Caki2 (cell line): ENCODE results near the gene BMERB1. TPM values are rescaled to one million over a fixed set of nuclear protein-coding genes. Genes with fewer than 3 reads are reported as not detected.

Experiments used
- DNase-seq: peaks from one replicate; pipeline ENCODE4 v3.0.0-alpha.2; 2015; ENCODE audit warnings: low read depth
- in situ Hi-C: cut with HindIII; loops from 2 replicates; pipeline ENCODE4 v1.10.0; 2016; ENCODE audit warnings: low sequenced_read_pairs, low pct_unique_long_range_greater_than_20kb, mixed read lengths
- total RNA-seq: library from RNA; depleted of rRNA; stranded (reverse); fragments of >200 nt; shearing (Covaris generic); gene quantifications from 2 replicates; pipeline ENCODE4 v1.2.3, GENCODE V29; 2014; ENCODE audit warnings: low replicate concordance

BMERB1 gene
- total RNA-seq, 1 experiment from 2014 or later: 68.5 TPM

DNA sequence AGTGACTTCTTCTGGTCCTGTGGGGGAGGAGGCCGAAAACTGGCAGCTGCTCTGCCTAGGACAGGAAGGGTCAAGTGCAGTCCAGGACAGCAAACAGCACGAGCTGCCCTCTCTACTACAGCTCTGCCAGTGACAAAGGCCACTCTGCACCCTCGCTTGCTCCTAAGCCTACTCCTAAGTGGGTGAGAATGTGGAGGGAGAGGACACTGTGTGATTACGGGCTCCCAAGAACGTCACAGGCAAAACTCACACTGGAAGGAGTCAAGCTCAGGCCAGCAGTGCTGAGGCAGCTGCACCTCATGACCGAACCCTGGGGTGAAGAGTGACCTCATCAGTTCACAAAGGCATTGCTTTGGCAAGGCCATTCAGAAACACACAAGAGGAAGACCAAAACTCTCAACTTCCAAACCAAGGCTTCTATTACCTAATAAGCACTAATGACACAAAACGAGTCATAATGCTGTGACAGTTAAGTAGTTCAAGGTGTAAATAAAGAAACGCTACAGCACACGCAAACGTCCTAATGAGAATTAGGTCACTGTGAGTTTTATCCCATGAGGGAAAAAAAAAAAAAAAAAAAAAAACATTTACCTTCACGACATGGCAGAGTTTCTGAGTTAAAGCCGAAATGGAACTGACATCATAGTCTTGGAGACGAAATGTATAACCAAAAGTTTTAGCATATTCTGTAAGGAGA is 173.5 kb downstream of the BMERB1 start:
- DNase-seq: no peak
- in situ Hi-C loops: no loop called here

DNA sequence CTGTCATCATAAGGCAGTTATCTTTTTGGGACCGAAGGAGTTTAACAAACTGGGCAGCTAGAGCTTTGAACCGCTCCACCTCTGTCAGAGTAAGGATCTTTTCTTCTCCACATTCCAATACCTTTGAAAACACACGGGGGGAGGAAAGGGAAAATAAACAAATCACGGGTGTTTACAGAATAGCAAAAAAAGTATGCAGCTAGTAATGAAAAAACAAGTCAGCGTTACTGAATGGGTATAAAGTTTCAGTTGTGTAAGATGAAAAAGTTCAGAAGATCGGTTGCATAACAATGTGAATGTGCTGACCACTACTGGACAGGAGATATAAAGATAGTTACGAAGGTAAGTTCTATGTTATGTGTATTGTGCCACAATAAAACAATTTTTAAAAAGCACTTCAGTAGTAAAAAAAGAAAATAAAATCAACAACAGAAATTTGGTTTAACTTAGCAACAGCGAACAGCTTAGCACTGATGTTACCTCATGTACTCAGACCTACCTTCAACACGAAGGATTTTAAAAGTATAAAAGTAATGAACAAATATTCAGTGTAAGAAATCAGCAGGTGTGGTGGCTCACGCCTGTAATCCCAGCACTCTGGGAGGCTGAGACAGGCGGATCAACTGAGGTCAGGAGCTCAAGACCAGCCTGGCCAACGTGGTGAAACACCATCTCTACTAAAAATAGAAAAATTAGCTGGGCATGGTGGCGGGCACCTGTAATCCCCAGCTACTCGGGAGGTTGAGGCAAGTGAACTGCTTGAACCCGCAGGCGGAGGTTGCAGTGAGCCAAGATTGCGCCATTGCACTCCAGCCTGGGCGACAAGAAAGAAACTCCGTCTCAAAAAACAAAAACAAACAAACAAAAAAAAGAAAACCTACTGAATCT is 174.3 kb downstream of the BMERB1 start:
- no peak for DNase-seq
- in situ Hi-C loops: no loop called here

DNA sequence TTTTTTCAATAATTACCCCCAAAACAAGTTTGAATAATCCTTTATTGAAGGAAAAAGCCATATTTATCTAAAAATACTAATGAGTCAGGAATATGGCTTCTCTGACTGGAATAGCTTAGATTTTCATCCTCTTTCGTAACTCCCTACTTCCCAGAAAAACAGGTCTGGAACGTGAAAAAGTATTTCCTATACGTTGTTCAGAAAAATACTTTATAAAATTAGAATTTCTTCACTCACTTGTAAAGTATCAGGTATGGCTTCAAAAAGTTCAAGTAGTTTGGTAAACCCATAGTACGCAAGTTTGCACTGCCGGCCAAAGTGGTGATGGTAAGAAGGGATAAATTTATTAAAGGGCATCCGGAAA is 174.9 kb downstream of the BMERB1 start:
- in situ Hi-C loops: no loop called here
- no peak for DNase-seq

DNA sequence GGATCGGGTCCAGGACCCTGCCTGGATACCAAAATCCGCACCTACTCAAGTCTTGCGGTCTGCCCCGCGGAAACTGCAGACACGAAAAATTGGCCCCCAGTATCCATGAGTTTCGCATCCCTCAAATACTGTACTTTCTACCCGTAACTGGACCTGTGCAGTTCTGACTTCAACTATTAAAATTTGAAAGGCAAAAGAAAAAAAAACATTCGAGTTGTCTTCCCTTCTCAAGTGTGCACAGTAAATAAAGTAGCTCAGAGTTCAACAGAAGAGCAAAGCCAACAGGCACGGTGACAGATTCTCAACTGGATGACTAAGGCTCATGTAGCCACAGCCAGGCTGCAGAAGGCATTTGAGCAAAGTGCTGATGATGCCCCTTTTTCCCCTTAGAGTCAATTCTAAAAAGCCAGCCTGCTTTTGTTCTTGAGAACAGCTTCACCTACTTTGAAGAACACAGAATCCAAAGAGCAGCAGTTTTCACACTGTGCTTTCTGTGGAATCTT is 176.0 kb downstream of the BMERB1 start:
- in situ Hi-C loops: no loop called here
- no peak for DNase-seq

DNA sequence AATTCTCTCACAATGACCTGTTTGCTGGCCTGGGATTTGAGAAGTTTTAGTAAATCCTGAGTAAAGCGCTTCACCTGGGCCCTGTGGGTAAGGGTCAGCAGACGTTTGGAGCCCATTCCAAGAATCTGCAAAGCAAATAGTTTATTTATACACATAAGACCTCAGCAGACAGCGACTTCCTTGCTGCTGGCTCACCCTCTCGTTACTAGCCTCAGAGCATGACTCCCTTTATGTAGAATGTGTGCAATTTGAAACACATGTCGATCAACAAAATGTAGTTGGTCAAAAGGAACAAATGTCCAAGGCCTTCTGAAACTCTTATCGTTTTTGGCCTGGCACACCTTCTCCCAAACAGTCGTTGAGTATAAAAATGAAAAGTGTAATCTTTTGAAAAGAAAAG is 177.2 kb downstream of the BMERB1 start:
- in situ Hi-C loops: no loop called here
- DNase-seq: no peak

DNA sequence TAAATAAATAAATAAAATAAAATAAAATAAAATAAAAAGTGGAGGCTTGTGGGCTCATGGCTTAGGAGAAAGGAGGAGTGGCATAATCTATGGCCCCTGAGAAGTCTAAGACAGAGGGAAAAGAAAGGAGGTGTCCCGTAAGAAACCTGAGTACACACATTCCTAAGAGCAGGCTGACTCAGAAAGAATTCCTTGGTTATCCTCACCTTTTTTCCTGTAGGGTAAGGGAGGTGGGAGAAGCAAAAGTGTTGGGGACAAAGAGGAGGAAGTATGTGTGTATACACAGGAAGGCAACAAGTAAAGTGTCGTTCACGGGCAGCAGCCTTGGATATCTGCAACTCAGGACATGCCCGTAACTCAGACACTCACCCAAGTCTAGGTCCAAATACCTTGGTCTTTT is 179.3 kb downstream of the BMERB1 start:
- DNase-seq: no peak
- in situ Hi-C loops: no loop called here

DNA sequence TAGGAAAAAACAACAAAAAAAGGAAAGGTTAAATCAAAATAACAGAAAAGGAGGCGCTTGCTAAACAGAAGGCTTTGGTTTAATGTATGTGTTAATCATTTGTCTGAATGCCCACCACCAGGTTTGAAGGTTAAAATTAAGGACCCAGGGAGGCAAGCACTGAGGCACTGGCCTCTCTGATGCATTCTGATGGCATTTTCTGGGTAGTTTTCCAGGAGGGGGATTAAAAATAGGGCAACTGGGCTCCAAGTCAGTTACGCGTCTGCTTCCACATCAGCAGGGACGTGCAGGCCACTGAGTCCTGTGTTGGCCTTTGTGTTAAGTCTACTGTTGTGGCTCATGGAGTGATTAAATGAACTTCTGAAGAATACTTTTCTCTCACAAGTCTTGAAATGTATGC is 181.6 kb downstream of the BMERB1 start:
- in situ Hi-C loops: no loop called here
- no peak for DNase-seq

DNA sequence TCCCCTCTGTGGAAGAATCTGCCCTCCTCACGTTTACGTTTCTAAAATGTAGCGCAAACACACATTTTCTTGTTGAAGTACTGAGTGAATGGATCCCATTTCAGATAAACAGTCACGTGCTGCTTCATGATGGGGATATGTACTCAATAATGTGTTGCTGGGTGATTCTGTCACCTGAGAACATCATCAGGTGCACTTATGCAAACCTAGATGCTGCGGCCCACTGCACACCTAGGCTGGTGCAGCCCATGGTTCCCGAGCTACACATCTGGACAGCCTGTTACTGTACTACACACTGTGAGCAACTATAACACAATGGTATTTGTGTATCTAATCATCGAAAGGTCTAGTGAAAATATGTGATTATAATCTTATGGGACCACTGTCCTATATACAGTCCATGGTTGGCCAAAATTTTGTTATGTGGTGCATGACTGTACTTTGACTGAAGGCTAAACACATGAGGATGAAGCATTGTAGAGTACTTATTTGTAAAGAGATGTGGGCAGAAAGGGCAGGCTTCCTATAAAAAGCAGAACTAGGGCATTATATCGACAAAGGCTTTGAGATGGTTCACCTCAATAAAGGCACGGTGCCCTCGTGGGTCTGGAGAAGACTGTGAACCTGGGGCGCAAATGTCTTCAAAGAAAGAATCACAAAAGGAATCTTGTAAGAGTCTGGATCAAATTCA is 182.2 kb downstream of the BMERB1 start:
- in situ Hi-C loops: no loop called here
- DNase-seq: no peak

DNA sequence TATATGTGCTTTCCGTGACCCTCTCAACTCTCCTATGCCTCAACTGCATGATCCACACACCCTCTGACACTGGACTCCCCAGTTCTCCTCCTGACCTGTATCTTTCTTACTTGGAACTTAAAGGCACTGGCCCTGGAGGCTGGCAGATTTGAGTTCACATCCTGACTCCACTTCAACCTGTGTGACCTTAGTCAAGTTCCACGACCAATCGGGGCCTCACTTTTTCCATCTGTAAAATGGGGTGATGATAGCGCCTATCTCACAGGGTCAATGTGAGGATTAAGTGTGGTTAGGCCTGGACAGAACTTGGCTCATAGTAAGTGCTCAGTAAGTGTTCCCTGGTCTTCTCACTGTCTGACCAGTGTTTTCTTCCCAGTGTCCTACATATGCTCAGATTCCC is 183.5 kb downstream of the BMERB1 start:
- DNase-seq: no peak
- in situ Hi-C loops: no loop called here

DNA sequence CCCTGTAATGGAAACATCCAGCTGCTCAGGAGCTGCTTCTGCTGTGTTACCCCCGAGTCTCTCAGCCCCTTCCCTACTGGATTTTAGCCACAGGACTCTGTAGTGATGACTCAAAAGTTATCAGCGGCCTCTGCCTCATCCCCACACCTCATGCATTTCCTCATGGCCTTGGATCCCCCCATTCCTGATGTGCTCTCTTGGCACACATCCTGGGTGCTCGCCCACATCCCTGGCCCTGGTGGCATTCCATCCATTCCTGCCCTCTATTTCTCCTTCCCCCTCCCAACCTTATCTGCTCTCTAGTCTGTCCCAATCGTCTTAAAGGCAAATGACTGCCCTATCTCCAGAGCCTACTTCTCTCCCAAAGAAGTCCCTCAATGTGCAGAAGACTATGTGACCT is 184.0 kb downstream of the BMERB1 start:
- in situ Hi-C loops: no loop called here
- DNase-seq: no peak

DNA sequence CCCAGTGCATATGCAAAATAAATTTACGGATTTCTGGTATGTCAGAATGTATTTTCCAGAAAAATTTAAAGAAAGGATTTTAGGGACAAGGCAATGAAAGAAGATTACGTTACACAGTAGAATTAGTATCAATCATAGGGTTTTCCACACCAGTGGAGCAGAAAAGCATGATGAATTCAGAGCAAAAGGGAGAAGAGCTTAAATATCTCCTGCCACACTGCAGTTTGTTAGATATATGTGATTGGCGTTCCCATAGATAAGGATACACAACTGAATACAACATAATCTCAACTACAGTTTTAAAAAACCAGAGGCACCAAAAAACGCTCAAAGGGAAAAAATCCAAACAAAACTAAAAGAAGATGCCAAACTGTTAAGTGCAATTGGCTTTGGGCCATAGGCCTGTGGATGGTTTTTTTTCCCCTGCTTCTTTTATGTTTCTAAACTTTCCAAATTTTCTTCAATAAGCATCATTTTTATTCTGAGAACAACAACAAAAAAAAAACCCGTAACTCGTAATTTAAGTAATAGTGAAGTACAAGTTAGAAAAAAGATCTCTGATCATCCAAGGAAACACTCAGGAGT is 186.3 kb downstream of the BMERB1 start:
- DNase-seq: no peak
- in situ Hi-C loops: no loop called here

DNA sequence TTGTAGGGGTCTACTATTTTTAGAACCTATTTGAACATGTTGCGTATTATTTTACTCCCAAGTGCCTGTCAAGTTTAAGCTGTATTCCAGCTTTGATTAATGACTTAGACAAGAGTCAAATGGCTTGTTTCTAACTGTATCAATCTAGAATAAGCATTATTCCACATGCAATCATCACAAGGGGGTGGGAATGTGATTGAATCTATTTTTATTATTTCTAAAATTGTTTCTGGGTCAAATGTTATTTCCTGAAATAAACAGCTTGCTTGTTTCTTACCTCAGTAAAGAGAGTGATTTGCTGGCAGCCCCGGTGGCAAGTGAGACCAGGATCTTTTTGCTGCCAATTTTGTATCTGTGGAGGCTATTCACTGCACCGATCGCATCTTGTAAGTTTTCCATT is 187.1 kb downstream of the BMERB1 start:
- in situ Hi-C loops: no loop called here
- no peak for DNase-seq

DNA sequence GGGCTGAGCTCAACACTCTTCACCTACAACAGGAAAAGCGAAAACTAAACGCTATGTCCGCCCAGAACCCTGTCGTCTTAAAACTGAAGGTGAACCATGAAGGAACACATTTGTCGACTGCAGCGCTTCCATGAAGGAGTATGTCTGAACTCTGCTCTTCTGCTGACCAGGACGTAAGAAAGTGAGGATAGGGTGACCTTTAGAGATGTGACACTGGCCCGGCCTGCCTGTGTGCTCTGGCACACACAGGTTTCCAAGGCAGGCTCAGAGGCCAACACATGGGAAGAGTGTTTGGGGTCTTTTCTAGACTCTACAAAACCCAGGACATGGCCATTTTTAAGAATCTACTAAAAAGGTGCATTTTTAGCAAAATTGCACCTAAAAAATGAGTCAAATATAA is 187.5 kb downstream of the BMERB1 start:
- in situ Hi-C loops: no loop called here
- no peak for DNase-seq

DNA sequence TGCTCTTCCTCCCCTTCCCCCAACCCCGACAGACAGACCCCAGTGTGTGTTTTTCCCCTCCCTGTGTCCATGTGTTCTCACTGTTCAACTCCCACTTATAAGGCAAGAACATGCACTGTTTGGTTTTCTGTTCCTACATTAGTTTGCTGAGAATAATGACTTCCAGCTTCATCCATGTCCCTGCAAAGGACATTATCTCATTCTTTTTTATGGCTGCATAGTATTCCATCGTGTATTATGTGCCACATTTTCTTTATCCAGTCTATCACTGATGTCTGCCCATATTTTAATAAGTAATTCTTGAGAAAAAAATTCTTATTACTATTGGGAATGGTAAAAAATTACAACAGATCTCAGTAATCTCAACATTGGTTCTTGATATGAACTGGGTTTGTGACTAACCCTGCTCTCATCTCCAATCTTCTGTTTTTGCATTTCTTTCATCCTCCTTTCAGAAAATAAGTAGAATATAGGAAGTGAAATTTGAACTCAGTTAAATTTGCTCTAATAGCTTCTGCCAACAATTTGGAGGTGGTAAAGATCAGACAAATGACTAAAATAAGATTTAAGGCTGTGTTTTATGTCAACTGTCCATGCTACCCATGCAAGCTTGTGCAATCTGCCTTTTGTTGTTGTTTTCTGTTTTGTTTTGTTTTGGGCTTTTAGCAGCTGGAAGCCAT is 197.5 kb downstream of the BMERB1 start:
- no peak for DNase-seq
- in situ Hi-C loops: no loop called here

DNA sequence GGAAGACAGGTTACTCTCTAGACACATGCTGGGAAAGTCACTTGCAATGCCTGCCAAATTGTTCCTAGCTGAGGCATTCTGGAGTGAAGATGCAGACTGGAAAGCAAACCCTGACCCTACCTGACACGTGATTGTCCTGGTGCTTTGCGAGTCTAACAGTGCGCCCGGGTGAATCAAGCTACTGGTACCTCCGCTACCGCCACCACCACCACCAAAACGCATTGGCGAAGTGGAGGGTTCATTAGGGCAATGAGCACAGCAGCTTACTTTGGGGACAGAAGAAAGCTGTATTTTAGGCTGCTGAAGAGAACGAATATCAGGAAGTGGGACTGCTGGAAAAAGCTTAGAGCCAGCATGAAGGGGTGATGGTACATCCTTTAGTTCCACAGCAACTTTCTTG is 201.5 kb downstream of the BMERB1 start:
- in situ Hi-C loops: no loop called here
- no peak for DNase-seq

DNA sequence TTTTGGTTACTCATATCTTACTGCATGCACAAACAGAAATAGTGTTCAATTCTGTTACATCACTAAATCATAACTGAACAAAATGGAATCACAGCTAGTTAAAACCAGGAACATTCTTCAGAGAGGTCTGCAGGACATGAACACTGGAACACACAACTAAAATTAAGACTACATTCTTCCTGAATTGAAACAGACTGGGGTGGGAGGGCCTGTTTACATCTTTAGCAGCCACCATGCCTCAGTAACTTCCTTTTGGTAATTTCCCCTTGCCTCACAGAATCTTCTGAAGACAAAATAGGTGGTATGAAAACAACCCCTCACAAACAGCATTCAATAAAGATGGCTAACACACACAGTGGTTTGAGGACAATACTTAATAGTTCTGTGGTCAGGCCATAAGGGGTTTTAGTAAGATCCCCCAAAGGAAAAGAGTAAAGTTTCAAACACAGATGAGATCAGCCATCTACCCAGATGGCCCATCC is 202.0 kb downstream of the BMERB1 start:
- in situ Hi-C loops: no loop called here
- DNase-seq: no peak
